OCI-LY3 (cell line): ENCODE data around the gene XYLT2.

Experiments
- EZH2phosphoT487 ChIP-seq: fragments of 200-600 bp; shearing (Covaris generic); IDR thresholded peaks from 2 replicates; pipeline ENCODE4 v1.6.1; 2018; ENCODE audit warnings: antibody characterized with exemption, mixed run types, low read depth
- TF ChIP-seq, protein P1 (sequence below): fragments of 200-600, 300-600 bp; sonication (generic); IDR thresholded peaks from 2 replicates; pipeline ENCODE4 v1.5.1; 2014; ENCODE audit warnings: antibody characterized with exemption, low read length, low read depth

DNA sequence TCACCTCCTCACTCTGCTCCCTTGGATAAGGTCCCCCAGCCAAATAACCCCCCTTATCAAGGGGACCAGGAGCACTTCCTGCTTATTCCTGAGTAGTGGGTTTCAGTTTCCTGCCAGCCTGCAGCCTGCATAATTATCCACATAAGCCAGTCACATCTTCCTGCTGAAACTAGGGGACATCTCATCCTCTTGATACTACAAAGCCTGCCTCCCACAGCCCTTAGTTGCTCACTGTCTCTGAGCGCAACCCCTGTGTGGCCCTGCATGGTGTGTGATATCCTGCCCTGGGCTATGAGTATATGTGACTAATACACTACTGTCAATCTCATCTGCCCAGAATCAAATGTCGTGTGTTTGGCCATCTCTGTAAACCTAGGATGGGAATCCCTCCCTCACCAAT lies 8.0 kb upstream of the XYLT2 start:
- TF ChIP-seq, protein P1, sequence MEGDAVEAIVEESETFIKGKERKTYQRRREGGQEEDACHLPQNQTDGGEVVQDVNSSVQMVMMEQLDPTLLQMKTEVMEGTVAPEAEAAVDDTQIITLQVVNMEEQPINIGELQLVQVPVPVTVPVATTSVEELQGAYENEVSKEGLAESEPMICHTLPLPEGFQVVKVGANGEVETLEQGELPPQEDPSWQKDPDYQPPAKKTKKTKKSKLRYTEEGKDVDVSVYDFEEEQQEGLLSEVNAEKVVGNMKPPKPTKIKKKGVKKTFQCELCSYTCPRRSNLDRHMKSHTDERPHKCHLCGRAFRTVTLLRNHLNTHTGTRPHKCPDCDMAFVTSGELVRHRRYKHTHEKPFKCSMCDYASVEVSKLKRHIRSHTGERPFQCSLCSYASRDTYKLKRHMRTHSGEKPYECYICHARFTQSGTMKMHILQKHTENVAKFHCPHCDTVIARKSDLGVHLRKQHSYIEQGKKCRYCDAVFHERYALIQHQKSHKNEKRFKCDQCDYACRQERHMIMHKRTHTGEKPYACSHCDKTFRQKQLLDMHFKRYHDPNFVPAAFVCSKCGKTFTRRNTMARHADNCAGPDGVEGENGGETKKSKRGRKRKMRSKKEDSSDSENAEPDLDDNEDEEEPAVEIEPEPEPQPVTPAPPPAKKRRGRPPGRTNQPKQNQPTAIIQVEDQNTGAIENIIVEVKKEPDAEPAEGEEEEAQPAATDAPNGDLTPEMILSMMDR, result no peak
- no peak for TF ChIP-seq EZH2phosphoT487
